Right forelimb (tissue), 1 donor: ENCODE data around the gene LAMTOR2.

ENCODE experiments used
- DNase-seq: peaks from one replicate; pipeline ENCODE4 v3.0.0-alpha.2; 2018

The LAMTOR2 gene

GRCh38 chr1:156076609-156077429, 22.2 kb downstream of the LAMTOR2 start:
- DNase-seq: peak; percentile 76

DNA sequence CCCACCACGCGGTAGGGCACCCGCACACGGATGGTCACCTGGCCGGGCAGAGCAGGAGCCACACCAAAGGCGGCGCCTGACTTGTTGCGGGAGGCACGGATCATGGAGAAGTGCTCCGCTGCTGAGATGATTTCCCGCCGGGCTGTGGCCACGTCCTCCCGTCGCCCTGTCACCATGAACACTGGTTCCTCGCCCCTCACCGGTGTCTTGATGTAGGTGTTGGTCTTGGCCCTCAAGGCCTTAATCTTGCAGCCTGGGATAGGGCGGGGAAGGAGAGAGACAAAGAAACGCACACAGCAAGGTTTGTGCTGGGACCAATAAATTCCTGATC, 22.8 kb downstream of the LAMTOR2 start:
- DNase-seq: no peak

- DNase-seq: no peak
Measured at GRCh38 chr1:156078728-156079127, 24.1 kb downstream of the LAMTOR2 start.

- DNase-seq: no peak
Measured at GRCh38 chr1:156079762-156080161, 25.2 kb downstream of the LAMTOR2 start.

DNA sequence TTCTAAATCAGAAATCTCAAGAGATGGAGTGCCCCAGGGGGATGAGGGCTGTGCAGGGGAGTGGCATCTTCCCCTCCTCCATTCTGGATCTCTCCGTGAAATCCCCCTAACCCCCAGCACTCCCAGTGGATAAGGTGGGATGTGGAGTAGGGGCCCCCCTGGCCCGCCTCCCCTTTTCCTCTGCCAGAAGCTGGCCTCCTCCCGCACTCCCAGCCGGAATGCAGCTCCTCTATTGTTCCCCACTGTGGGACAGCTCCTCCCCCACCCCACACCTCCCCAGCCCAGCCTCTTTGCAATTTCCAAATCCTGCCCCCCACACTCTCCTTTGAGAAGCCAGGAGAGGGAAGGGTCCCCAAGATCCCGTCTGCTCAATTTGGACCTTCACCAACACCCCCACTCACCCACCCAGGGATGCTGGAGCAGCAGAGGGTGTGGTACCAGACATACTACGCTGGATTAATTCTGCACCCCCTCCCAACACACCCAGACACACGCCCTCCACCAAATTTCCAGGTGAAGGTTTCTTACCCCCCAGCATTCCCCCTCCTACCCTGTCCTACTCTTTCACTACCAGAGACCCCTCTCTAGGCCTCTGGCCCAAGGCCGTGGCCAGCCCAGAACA, 25.8 kb downstream of the LAMTOR2 start:
- peak; percentile 55 for DNase-seq

DNA sequence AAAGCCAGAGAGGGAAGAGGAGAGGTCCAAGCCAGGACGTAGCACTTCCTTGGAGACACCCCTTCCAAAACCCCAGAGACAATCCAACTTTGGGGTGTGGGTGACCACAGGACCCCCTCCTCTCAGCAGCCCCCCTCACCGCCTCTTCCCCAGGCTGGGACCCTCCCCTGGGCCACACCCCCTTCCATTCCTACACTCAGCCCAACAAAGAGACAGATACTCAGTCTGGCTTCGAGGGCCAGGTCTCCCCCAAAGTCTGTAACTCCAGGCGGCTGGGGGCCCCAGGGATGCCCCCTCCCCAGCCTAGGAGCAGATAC, 26.2 kb downstream of the LAMTOR2 start:
- DNase-seq: no peak

- DNase-seq: peak; percentile 59
Measured at GRCh38 chr1:156081180-156081916, 26.8 kb downstream of the LAMTOR2 start.

DNA sequence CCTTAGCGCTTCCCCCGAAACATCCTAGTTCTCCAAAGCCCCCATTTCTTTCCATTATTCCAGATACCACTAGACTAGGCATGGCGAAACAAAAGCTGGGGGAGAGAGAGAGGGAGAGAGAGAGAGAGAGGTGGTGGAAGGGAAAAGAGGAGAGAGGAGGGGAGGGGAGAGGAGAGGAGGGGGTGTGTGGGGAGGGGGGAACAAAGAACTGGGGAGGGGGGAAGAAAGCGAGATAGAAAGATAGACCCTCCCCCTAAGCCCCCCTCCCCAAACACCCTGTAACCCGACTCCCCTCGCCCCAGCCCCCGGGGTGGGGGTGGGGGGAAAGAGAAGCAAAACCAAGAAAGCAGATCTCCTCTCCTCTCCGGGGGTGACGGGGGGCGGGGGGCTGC, 27.3 kb downstream of the LAMTOR2 start:
- no peak for DNase-seq

DNA sequence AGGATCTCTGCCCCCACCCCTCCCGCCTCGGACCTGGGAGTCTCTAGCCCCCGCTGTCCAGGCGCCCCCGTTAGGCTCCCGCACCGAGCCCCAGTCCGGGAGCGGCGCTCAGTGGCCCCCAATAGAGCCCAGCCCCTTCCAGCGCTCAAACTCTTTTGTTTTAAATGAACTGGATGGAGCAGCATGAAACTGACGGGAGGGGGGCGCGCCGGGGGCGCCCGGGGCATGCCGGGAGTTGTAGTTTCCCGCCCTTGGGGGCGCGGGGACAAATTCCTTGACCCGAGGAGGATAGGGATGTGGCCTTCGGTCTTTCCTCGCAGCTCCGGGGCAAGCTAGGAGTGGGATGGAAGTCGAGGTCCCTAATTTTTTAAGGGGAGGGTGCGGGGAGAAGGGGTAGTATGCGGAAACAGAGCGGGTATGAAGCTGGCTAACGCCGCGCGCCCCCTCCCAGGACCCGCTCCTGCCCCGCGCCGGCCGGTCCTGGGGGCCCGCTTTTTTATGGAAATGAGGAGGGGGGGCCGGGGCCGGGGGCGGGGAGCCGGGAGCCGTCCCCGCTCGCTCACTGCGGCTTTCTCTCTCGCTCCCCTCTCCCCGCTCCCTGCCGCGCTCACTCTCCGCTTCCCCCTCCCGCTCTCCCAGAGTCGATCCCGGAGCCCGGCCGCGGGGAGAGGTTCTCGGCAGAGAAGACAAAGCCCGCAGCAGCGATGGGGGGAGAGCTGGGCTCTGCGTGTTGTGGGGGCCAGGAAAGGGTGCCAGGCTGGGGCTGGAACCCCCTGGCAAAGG, 27.9 kb downstream of the LAMTOR2 start, which contains the start of gene MEX3A:
Gene MEX3A, minus strand, starts transcription at position 157 of the 783 bp plus-strand sequence. CDS start 467 bp downstream, outside the sequence.
- DNase-seq: peak; percentile 95

DNA sequence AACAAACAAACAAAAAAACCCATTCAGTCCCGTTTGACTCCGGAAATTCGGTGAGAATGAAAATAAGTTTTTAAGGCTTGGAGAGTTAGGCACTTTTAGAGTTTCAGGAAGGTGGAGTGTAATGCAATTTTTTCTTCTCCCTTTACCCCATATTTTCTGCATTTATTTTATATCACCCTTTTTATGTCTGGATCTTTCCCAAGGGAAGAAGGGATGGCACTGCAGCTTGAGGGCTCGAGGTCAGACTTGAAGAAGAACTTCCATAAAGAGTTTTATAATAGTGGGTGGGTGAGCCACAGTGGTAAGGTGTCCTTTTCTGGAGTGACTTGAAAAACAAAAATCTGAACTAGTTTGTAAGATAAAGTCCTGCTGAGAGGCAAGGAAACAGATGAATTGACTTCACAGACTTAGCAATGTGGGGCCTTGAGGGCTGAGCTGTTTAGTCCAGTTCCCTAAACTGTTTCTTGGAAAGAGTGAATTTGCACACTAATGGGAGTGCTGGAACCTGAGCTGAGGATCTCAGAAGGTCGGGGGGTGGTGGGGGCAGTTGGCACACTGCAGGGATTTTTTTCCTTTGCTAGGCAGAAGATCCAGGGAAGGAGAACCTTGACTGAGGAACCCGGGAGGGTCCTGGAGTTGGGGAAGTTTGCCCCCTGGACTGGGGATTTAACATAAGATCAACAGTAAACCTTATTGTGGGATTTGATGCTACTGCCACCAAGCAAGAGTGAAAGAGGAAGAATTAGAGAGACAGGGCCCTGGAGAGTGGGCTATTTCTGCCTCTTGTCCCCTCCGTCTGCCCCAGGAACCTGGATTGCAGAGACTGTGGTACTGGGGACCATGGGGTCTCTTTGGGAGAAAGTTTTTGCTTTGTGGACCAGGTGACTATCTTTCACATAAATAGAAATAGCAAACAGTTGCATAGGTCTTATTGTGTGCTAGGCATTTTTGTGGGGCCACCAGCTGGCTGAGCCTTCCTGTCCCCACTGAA, 29.5 kb downstream of the LAMTOR2 start:
- no peak for DNase-seq

DNA sequence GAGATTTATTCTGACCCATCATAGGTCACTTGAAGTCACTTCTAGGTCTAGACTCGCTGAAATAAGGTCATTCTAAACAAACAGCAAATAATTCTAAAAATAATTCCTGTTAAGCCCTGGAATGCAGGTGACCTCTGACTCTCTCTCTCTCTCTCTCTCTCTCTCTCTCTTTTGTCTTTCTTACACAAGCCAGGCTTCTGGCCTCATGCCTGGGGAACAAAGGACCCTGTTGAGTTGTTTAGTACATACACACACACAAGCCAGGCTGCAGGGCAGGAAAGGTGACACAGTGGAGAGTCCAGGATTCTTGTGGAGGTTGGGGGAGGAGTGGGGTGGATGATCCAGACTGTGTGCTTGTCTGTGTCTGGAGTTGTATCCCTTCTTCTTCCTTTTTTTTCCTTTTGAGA, 31.7 kb downstream of the LAMTOR2 start:
- DNase-seq: no peak

DNA sequence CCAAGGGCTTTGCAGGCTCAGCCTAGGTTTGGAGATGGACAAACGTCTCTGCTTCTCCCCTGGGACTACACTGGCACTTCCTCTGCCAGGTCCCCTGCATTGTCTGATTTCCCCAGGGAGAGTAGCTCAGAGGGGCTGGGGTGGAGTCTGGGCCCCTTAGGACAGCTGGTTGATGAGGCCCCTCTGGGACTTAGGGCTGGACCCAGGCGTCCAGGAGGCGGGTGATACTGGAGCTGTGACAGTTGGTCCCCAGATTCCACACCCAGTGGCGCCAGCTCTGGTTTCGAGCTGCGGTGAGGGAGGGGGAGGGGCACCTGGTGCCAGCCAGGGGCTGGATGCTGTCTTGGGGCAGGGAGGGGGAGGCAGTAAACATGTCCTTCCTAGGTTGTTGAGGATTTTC, 35.1 kb downstream of the LAMTOR2 start:
- no peak for DNase-seq

DNA sequence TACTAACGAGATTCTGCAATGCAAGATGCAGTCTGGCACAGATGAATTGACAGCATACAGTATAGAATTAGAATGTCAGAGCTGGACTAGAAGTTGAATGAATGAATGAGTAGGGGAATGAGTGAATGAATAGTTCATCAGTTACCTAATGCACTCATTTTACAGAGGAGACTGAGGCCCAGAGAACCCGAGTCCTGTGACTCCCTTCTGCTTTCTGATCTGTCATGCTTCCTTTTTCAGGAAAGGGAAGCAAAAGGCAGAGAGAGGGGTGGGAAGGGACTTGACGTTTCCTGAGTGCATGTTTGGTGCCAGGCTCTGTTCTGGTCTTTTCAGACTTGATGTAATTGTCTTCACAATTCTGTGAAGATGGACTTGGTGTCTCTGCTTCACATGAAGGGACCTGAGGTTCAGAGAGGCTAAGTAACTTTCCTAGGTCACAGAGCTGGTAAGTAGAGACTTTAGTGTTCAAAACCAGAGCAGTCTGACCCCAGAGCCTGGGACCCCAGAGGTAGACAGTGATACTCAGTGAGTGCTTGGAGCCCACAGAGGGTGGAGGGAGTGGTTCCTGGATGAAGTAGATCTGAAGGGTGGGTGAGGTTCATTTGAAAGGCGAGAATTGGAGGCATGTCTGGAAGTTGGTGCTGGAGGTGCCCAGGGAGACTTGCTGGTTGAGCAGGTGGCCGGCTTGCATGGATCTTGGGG, 35.7 kb downstream of the LAMTOR2 start:
- DNase-seq: no peak

DNA sequence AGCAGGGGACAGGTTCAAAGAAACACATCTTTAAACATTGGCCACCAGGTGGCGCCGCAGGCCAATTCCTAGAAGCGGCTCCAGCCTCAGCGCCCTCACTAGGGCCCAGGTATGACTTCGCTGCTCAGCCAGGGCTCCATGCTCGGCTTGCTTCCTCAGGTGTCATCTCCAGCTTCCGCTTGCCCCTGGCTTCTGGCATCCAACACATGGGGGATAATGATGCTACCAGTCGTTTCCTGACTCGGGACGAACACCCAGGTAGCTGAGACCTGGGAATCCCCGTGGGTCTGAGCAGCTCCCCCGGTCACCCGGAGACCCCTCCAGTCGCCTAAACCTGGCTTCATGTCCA, 36.2 kb downstream of the LAMTOR2 start:
- DNase-seq: peak; percentile 91

DNA sequence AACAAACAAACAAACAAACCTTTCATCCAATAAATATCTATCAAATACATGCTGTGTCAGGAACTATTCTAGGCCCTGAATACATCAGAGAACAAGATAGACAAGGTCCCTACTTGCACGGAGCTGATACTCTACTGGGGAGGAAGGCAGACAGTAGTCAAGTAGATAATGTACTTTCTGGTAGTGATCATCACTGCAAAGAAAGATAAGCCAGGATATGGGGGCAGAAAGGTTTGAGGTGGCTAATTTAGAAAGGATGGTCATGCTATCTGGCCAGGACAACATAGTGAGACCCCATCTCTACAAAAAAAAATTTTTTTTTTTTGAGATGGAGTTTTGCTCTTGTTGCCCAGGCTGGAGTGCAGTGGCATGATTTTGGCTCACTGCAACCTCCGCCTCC, 37.0 kb downstream of the LAMTOR2 start:
- no peak for DNase-seq

DNA sequence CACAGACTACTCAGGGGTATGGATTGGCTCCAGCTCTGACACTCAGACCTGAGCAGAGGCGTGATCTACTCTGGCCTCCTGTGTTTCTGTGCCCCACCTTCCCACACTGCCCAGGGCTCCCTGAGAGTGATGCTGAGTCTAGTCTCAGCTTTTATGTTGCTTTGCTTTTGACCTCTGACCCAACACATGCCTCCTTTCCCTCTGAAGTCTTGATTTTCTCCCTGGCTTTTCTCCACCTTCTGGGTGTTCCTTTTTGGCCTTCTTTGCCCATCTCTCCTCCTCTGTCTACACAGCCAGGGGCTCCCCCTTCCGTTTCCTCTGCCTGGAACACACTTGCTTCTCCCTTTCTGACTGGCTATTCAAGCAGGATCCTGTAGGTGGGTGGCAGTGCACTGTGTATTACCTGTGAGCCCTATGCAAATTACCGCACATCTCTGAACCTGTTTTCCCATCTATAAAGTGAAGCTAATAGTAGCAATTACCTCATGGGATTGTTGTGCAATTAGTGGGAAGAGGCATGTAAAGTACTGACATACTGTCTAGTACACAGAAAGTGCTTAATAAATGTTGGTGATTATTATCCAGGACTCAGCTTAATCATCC, 41.4 kb downstream of the LAMTOR2 start:
- no peak for DNase-seq

DNA sequence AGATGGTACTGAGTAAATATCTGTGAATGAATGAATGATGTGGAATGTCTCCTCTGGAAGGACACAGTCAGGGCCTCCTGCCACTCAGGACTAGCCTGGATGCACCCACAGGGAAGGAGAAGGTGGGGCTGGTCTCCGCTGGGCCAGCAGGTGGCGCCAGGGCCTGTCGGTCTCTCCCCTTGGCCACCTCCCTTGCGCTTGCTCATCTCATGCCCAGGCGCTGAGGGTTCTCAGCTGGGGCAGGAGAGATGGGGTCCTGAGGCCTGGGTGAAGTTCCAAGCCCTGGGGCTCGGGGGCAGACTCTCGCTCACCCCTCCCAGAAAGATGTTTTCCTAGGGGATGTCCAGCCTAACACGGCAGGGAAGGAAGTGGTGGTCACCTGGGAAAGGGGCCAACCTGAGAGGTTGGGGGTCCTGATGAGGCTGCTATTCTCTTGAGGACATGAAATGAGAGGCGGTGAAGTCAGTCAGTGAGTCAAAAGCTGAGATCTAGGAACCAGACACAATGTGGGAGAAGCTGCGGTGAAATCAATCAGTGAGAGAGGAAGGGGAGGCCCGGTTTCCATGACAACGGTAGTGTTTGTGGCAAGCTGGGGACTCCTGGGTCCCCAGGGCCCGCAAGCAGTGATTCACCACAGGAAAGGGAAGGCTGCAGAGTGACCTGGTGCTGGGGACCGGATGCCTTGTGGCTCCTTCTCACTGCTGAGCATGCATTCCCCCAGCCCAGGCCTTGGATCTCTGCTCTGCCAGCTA, 42.2 kb downstream of the LAMTOR2 start:
- DNase-seq: peak; percentile 93

GRCh38 chr1:156097499-156098178, 43.1 kb downstream of the LAMTOR2 start:
- no peak for DNase-seq

GRCh38 chr1:156098784-156099183, 44.2 kb downstream of the LAMTOR2 start:
- DNase-seq: no peak

DNA sequence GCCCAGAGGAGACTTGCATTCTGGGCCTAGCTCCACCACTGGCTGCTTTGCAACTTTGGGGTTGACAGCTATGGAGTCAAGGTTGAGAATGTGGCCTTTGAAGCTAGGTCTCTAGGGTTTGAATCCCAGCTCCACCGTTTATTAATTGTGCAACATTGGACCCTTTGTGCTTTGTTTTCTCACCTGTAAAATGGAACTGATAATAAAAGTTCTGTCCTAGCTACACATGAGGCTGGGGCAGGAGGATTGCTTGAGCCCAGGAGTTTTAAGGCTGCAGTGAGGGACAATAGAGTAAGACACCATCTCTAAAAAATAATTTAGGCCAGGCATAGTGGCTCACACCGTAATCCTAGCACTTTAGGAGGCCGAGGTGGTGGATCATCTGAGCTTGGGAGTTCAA, 44.7 kb downstream of the LAMTOR2 start:
- DNase-seq: no peak
